Measurements from ENCODE around the gene CFAP92. TPM values are rescaled to one million over a fixed set of nuclear protein-coding genes. Genes with fewer than 3 reads are reported as not detected.
"Not testable (repeated sequence)": the region's sequence is repeated elsewhere in the genome, so short reads cannot be mapped to it uniquely, and the experiment has no call there.

Gene CFAP92
- total RNA-seq, 4 donors from 2014 or later = 1.1 to 2.2 TPM; not detected in 2

GRCh38 chr3:128881576-128881975, 112.3 kb downstream of the CFAP92 start:
- ATAC-seq (ENCODE audit: low FRiP score) (no peak), DNase-seq (ENCODE audit: low spot score) (no peak)
- TF ChIP-seq CTCF (IDR thresholded peaks at IDR 0.05) = no peak

- not testable (repeated sequence) for ATAC-seq (ENCODE audit: low FRiP score); DNase-seq (ENCODE audit: low spot score)
Measured at GRCh38 chr3:128880455-128880854, 113.4 kb downstream of the CFAP92 start.

- TF ChIP-seq CTCF (IDR thresholded peaks at IDR 0.05) = no peak
- DNase-seq (ENCODE audit: low spot score) = no peak
- ATAC-seq (ENCODE audit: low FRiP score) = no peak
Measured at GRCh38 chr3:128879991-128880390, 113.9 kb downstream of the CFAP92 start.

DNA sequence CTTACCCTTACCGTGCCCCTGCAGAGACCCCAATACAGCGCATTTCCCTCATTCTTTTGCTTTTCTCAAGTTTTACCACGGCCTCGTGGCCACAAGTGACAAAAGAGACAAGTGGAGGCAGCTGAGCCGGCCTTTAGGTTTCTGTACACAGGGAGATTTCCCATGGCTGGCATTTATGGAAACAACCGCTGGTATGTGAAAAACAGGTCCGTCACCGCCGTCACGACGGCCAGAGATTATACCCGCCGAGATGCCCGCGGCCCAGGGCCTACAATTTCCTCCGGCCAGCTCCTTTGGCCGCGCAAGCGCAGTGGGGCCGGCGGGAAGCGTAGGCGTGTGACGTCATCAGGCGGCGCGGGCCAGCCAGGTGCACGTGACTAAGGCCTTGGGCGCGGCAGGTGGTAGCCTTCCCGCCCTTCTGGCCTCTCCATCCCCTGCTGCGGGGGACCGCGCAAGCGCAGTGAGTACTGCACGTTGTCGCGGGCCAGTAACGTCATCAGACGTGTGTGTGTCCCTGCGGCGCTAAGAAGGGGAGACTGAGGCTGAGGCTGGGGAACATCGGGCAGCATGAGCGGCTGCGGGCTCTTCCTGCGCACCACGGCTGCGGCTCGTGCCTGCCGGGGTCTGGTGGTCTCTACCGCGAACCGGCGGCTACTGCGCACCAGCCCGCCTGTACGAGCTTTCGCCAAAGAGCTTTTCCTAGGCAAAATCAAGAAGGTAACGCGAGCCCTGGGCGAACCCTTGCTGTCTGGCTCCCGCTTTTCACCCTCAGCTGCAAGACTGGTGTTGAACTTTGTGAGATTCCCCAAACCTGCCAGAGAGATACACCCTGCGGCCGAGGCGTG, 114.5 kb downstream of the CFAP92 start, which contains the start of gene ACAD9:
Gene ACAD9, plus strand, starts transcription at position 496 of the 845 bp plus-strand sequence. Its CDS starts 72 bp downstream, at position 568.
- peak; percentile 90 for DNase-seq (ENCODE audit: low spot score)
- TF ChIP-seq CTCF (IDR thresholded peaks at IDR 0.05) = no peak
- ATAC-seq (ENCODE audit: low FRiP score) = peak; percentile 97

GRCh38 chr3:128878556-128879124, 115.2 kb downstream of the CFAP92 start:
- ATAC-seq (ENCODE audit: low FRiP score) (peak; percentile 86), DNase-seq (ENCODE audit: low spot score) (no peak)
- no peak for TF ChIP-seq CTCF (IDR thresholded peaks at IDR 0.05)

- no peak for TF ChIP-seq CTCF (IDR thresholded peaks at IDR 0.05)
- DNase-seq (ENCODE audit: low spot score) = no peak
- ATAC-seq (ENCODE audit: low FRiP score) = no peak
Measured at GRCh38 chr3:128878011-128878457, 115.8 kb downstream of the CFAP92 start.

DNA sequence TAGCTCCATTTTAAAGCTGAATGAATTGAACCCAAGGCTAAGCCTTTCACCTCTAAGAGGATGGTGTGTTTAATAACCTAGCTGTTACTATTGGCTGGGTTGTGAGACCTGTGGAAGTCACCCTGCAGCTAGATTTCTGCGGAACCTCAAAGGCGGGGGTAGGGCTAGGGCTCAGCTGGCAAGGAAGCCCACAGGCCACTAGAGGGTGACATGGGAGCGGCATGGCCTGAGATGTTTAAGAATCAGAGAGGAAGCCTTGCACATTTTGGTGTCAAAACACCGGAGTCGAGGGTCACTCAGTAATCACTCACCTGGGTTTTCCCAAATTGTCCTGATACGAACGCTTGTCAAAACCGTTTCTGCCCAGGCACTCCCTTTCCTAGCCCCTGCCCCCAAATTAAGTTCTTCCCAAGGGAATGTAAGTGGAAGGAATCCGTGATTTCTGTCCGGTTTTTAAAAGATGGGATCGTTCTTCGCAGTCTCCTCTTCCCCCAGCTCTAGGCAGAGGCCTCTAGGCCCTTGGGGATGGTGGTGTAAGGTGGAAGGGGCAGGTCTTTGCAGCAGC, 118.2 kb downstream of the CFAP92 start:
- DNase-seq (ENCODE audit: low spot score) (no peak), ATAC-seq (ENCODE audit: low FRiP score) (no peak)
- no peak for TF ChIP-seq CTCF (IDR thresholded peaks at IDR 0.05)
